KBM-7 (cell line): Measurements from ENCODE around the gene PACS1.
A peak's percentile ranks its signal among the peaks of the same experiment; 100 is the strongest.

Experiments used
- DNase-seq: peaks from one replicate; pipeline ENCODE4 v3.0.0-alpha.2; 2015
- in situ Hi-C: fragments of 300-500 bp; cut with MboI; formaldehyde crosslinking; loops from 2 replicates; pipeline ENCODE4 v1.14.3; 2020; ENCODE audit warnings: low sequenced_read_pairs, low pct_unique_long_range_greater_than_20kb, mixed read lengths

PACS1 gene

GRCh38 chr11:66157182-66157864, 87.3 kb downstream of the PACS1 start:
- DNase-seq: peak; percentile 19
- in situ Hi-C loops: no loop called here

GRCh38 chr11:66158156-66158555, 88.1 kb downstream of the PACS1 start:
- DNase-seq: no peak
- in situ Hi-C loops: no loop called here

GRCh38 chr11:66159324-66159984, 89.4 kb downstream of the PACS1 start:
- peak; percentile 4 for DNase-seq
- in situ Hi-C loops: no loop called here

- DNase-seq: no peak
- in situ Hi-C loops: no loop called here
Measured at GRCh38 chr11:66160709-66161108, 90.6 kb downstream of the PACS1 start.

GRCh38 chr11:66168289-66168688, 98.2 kb downstream of the PACS1 start:
- DNase-seq: no peak
- in situ Hi-C loops: no loop called here

- DNase-seq: no peak
- in situ Hi-C loops: no loop called here
Measured at GRCh38 chr11:66172146-66172545, 102.1 kb downstream of the PACS1 start.

- DNase-seq: no peak
- in situ Hi-C loops: no loop called here
Measured at GRCh38 chr11:66176650-66177049, 106.6 kb downstream of the PACS1 start.

GRCh38 chr11:66178183-66178582, 108.1 kb downstream of the PACS1 start:
- in situ Hi-C loops: no loop called here
- DNase-seq: no peak

GRCh38 chr11:66178871-66179270, 108.8 kb downstream of the PACS1 start:
- DNase-seq: no peak
- in situ Hi-C loops: no loop called here

GRCh38 chr11:66181632-66182315, 111.7 kb downstream of the PACS1 start:
- in situ Hi-C loops: no loop called here
- no peak for DNase-seq

GRCh38 chr11:66183494-66184048, 113.5 kb downstream of the PACS1 start:
- peak; percentile 13 for DNase-seq
- in situ Hi-C loops: no loop called here

GRCh38 chr11:66184728-66185127, 114.7 kb downstream of the PACS1 start:
- no peak for DNase-seq
- in situ Hi-C loops: no loop called here

- in situ Hi-C loops: no loop called here
- no peak for DNase-seq
Measured at GRCh38 chr11:66186470-66186869, 116.4 kb downstream of the PACS1 start.

- in situ Hi-C loops: no loop called here
- DNase-seq: no peak
Measured at GRCh38 chr11:66187453-66187852, 117.4 kb downstream of the PACS1 start.

- in situ Hi-C loops: no loop called here
- DNase-seq: no peak
Measured at GRCh38 chr11:66188580-66188979, 118.5 kb downstream of the PACS1 start.

- in situ Hi-C loops: no loop called here
- no peak for DNase-seq
Measured at GRCh38 chr11:66189031-66189745, 119.1 kb downstream of the PACS1 start.

- no peak for DNase-seq
- in situ Hi-C loops: no loop called here
Measured at GRCh38 chr11:66190786-66191185, 120.7 kb downstream of the PACS1 start.

- in situ Hi-C loops: no loop called here
- no peak for DNase-seq
Measured at GRCh38 chr11:66192181-66192863, 122.2 kb downstream of the PACS1 start.

GRCh38 chr11:66194391-66194790, 124.3 kb downstream of the PACS1 start:
- in situ Hi-C loops: no loop called here
- DNase-seq: no peak
